HFFc6 (cell line): ENCODE results near the gene NME3. TPM values are rescaled to one million over a fixed set of nuclear protein-coding genes. Genes with fewer than 3 reads are reported as not detected.

ENCODE experiments used
- DNase-seq: peaks from one replicate; pipeline ENCODE4 v3.0.0-alpha.2; 2018
- H3K27ac Mint-ChIP-seq: 2 replicates; pipeline ENCODE4 v1.8.0; 2020; ENCODE audit warnings: mild to moderate bottlenecking, mixed read lengths
- H3K27me3 Mint-ChIP-seq: 2 replicates; pipeline ENCODE4 v1.8.0; 2021; ENCODE audit warnings: mild to moderate bottlenecking, moderate library complexity, mixed read lengths; ENCODE audit not compliant: insufficient read depth
- H3K36me3 Mint-ChIP-seq: 2 replicates; pipeline ENCODE4 v1.8.0; 2021; ENCODE audit warnings: low read depth, mixed read lengths
- H3K4me1 Mint-ChIP-seq: 2 replicates; pipeline ENCODE4 v1.8.0; 2020; ENCODE audit warnings: low read depth, mixed read lengths
- H3K4me3 Mint-ChIP-seq: 2 replicates; pipeline ENCODE4 v1.8.0; 2020; ENCODE audit warnings: mild to moderate bottlenecking, moderate library complexity, mixed read lengths
- H3K9me3 Mint-ChIP-seq: 2 replicates; pipeline ENCODE4 v1.8.0; 2020; ENCODE audit warnings: mild to moderate bottlenecking, mixed read lengths
- total RNA-seq, 6 experiments: library from RNA; stranded (reverse); fragmentation: NEBNext Ultra II Directional; extraction: Animal tissue kit (Norgen Biotek cat#: 25700); gene quantifications; 2 replicates in 1 of 6; 3 replicates in 5 of 6; pipeline ENCODE4 v1.2.3, GENCODE V29; 2021
- TF ChIP-seq, protein P1 (sequence below): fragments of 200-600 bp; sonication (generic); IDR thresholded peaks from 2 replicates; pipeline ENCODE4 v1.5.0; 2021; ENCODE audit warnings: antibody characterized with exemption, mild to moderate bottlenecking

NME3 gene
- total RNA-seq, 6 experiments from 2014 or later = 28.2 to 61.0 (median 31.3) TPM

DNA sequence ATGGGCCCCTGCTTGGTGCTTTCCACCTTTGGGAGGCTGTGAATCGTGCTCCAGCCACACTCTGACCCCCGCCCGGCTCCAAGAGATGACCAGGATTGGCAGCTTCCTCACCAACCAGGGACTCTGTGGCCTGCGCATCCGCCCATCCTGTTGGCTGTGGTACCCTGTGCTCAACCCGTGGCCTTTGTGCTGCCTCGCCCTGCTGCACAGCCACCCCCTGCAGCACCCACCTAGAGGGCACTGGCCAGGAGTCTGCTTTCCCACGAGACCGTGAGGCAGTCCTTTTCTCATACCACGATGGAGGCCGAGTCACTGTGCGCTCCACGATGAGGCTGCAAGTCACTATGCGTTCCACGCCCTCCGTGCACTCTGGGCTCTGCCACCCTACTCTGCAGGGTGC, 19.4 kb downstream of the NME3 start:
- Mint-ChIP-seq H3K4me1 (peaks cover 7% of the 10 kb centered on the region), H3K36me3 (peaks cover 9% of the 10 kb centered on the region; the same call in 1 of the 2 replicates), H3K9me3 (no peaks in the 10 kb centered on the region), H3K27me3 (peaks cover 2% of the 10 kb centered on the region), H3K4me3 (no peak overlapping the region), H3K27ac (no peak overlapping the region)
- DNase-seq = no peak
- TF ChIP-seq, protein P1, sequence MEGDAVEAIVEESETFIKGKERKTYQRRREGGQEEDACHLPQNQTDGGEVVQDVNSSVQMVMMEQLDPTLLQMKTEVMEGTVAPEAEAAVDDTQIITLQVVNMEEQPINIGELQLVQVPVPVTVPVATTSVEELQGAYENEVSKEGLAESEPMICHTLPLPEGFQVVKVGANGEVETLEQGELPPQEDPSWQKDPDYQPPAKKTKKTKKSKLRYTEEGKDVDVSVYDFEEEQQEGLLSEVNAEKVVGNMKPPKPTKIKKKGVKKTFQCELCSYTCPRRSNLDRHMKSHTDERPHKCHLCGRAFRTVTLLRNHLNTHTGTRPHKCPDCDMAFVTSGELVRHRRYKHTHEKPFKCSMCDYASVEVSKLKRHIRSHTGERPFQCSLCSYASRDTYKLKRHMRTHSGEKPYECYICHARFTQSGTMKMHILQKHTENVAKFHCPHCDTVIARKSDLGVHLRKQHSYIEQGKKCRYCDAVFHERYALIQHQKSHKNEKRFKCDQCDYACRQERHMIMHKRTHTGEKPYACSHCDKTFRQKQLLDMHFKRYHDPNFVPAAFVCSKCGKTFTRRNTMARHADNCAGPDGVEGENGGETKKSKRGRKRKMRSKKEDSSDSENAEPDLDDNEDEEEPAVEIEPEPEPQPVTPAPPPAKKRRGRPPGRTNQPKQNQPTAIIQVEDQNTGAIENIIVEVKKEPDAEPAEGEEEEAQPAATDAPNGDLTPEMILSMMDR = no peak

DNA sequence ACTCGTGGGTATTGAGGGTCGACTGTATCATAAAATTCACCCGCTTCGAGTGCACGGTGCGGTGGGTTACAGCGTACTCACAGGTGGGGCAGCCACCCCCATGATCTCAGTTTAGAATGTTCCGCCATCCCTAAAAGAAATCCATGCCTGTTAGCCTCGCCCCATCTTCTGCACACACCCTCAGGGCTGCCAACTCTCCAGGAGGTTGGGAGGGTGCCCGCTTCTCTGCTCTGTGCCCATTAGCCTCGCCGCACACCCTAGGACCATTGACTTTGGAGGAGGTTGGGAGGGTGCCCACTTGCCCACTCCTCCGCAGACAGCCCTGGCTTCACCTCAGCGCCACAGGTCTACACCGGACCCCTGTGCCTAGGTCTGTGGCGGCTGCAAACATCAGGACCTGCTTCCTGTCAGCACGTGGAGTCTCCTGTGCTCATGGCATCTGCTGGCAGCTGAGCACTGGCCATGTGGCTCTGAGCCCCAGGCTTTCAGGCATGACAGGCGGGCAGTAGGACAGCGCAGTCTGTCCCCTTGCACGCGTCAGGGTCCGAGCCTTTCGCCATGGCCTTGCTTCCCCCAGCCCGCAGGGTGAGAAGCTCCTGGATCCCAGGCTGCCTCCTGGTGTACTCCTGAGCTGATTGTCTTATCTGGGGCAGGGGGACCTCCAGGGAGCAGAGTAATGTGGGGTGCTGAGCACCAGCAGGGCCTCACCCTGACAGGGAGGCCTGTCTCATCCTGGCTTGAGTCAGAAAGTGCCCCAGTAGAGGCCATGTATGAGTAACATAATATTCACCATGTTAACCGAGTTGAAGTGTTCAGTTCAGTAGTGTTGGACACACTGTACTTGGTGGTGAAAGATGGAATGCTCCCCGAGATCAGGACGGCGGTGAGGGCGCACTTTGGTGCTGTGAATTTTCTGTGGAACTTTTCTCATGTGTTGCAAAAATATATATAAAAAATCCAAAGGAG, 21.9 kb downstream of the NME3 start:
- Mint-ChIP-seq H3K4me3 (no peak overlapping the region), H3K9me3 (no peaks in the 10 kb centered on the region), H3K4me1 (peaks cover 28% of the 10 kb centered on the region), H3K36me3 (peaks cover 5% of the 10 kb centered on the region), H3K27ac (peak overlapping the region; percentile 52), H3K27me3 (peaks cover 2% of the 10 kb centered on the region)
- DNase-seq = peak; percentile 34
- TF ChIP-seq, protein P1 = no peak

DNA sequence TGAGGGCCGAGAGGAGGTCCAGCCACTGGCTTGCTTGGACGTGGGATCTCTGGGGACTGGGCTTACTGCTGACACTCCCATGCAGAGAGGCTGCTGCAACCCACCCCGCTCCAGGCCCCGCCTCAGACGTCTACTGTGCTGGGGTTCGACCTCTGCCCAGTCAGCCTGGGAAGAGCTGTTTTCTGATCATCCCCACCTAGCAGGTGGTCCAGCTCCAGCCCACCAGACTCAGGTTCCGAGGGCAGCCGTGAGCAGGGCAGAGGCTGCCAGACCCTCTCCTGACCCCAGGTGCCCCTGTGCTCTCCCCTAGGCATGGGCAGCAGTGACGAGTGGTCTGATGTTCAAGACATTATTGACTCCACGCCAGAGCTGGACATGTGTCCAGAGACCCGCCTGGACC, 23.4 kb downstream of the NME3 start:
- H3K4me3 Mint-ChIP-seq = no peak overlapping the region
- H3K9me3 Mint-ChIP-seq = no peaks in the 10 kb centered on the region
- peaks cover 5% of the 10 kb centered on the region for H3K36me3 Mint-ChIP-seq
- peaks cover 2% of the 10 kb centered on the region for H3K27me3 Mint-ChIP-seq
- peaks cover 28% of the 10 kb centered on the region for H3K4me1 Mint-ChIP-seq
- no peak for DNase-seq
- no peak overlapping the region for H3K27ac Mint-ChIP-seq
- TF ChIP-seq, protein P1 = no peak

DNA sequence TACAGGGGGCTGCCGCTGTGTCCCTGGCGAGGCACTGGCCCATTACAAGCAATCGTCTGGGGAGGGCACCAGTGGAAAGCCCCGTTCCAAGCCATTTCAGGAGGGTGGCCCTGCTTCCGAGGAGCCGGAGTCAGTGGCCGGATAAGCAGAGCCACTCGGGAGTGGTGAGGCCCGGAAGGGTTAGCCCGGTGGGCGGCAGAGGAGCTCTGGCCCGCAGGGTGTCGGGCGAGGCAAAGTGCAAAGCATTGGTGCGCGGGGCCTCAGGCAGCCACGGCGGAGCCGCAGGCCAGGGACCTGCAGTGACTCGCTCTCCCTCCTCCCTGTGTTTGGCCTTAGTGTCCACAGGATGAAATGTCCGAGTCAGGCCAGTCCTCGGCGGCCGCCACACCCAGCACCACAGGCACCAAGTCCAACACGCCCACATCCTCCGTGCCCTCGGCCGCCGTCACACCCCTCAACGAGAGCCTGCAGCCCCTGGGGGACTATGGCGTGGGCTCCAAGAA, 24.6 kb downstream of the NME3 start:
- H3K36me3 Mint-ChIP-seq = peaks cover 5% of the 10 kb centered on the region
- peaks cover 2% of the 10 kb centered on the region; the same call in 1 of the 2 replicates for H3K27me3 Mint-ChIP-seq
- H3K4me3 Mint-ChIP-seq = no peak overlapping the region
- H3K4me1 Mint-ChIP-seq = peaks cover 28% of the 10 kb centered on the region
- no peaks in the 10 kb centered on the region for H3K9me3 Mint-ChIP-seq
- TF ChIP-seq, protein P1 = no peak
- H3K27ac Mint-ChIP-seq = peak overlapping the region; percentile 96; the same call in 1 of the 2 replicates
- no peak for DNase-seq

DNA sequence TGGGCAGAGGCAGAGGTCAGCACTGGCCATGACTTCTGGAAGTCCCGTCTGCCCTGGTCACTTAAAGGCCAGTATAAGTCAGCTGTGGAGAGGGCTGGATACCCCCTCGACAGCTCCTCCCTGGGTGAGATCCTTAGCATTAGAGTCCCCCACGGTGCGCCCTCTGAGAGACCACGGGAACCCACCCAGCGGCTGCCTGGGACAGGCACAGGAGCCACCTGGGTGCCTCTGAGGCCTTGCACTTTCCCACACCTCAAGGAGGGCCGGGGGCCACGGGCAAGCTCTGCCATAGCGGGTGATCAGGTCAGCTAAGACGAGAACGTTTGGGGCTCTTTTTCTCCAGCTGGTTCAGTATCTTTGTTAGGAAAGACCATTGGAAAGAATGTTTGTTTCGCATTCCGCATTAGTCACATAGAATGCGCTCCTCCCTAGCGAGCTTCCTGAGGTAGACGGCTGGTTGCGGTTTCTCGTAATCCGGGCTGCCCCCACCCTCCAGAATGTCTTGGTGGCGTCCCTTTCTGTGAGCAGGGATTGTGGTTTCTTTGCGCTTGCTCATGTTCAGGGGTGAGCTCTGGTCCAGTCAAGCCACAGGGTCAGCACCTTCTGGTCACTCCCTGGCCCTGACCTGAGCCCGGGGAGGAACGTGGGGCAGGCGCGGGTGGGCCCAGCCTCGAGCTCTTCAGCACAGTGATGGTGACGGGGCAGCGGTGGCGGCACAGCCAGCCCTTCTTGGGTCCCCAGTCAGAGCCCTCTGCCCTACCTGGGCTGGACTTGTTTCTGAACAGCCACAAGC, 25.2 kb downstream of the NME3 start:
- Mint-ChIP-seq H3K27me3 (peaks cover 2% of the 10 kb centered on the region; the same call in 1 of the 2 replicates), H3K27ac (peak overlapping the region; percentile 96), H3K36me3 (peaks cover 5% of the 10 kb centered on the region), H3K4me3 (peak overlapping the region; percentile 82), H3K4me1 (peaks cover 28% of the 10 kb centered on the region), H3K9me3 (no peaks in the 10 kb centered on the region)
- TF ChIP-seq, protein P1 = no peak
- peak; percentile 77 for DNase-seq
